ENCODE measurements around the gene PDLIM3.

- TF ChIP-seq CTCF (conservative IDR thresholded peaks at IDR 0.05 in 1 of 2, IDR thresholded peaks at IDR 0.05 in 1 of 2; ENCODE audit: extremely low read depth in 1 of 2, insufficient read depth in 1 of 2, low read depth in 1 of 2, low read length in 2 of 2) (no peak), EZH2 (IDR thresholded peaks at IDR 0.05; ENCODE audit: borderline replicate concordance, low read length) (no peak)
Observed at GRCh38 chr4:185522451-185522850, 12.9 kb downstream of the PDLIM3 start.

Measured in mammary epithelial cell (primary cell).